OCI-LY1 (cell line): Measurements from ENCODE around the gene NEURL1B.

Source experiments
- H2AFZ ChIP-seq: fragments of 200-600 bp; sonication (generic), shearing (Covaris generic); 2 replicates; pipeline ENCODE4 v1.6.0; 2014; ENCODE audit warnings: antibody characterized with exemption, mild to moderate bottlenecking, low read length
- H3F3A ChIP-seq: fragments of 200-600 bp; sonication (generic), shearing (Covaris generic); 2 replicates; pipeline ENCODE4 v1.6.0; 2014; ENCODE audit warnings: mild to moderate bottlenecking, antibody characterized with exemption, low read length, moderate library complexity; ENCODE audit not compliant: insufficient read depth
- H3K27ac ChIP-seq: fragments of 200-600 bp; sonication (generic); 2 replicates; pipeline ENCODE4 v1.5.1; 2014; ENCODE audit warnings: low read length, mixed run types, mild to moderate bottlenecking, low read depth; ENCODE audit not compliant: poor library complexity, severe bottlenecking
- H3K27me3 ChIP-seq: fragments of 200-600 bp; sonication (generic); 2 replicates; pipeline ENCODE4 v1.6.0; 2014; ENCODE audit warnings: antibody characterized with exemption, mild to moderate bottlenecking, low read length, moderate library complexity; ENCODE audit not compliant: insufficient read depth
- H3K36me3 ChIP-seq: fragments of 200-600 bp; sonication (generic); 2 replicates; pipeline ENCODE4 v1.6.1; 2014; ENCODE audit warnings: mild to moderate bottlenecking, antibody characterized with exemption, low read length, moderate library complexity, mixed read lengths; ENCODE audit not compliant: insufficient read depth
- H3K4me1 ChIP-seq: fragments of 200-600 bp; sonication (generic); 2 replicates; pipeline ENCODE4 v1.5.1; 2014; ENCODE audit warnings: mild to moderate bottlenecking, low read length, moderate library complexity; ENCODE audit not compliant: insufficient read depth, severe bottlenecking
- H3K4me2 ChIP-seq: fragments of 200-600 bp; sonication (generic), shearing (Covaris generic); 2 replicates; pipeline ENCODE4 v1.6.1; 2014; ENCODE audit warnings: low read length
- H3K4me3 ChIP-seq: fragments of 200-600 bp; sonication (generic); 2 replicates; pipeline ENCODE4 v1.5.1; 2014; ENCODE audit warnings: low read length, low read depth, mild to moderate bottlenecking, mixed read lengths; ENCODE audit not compliant: poor library complexity, severe bottlenecking
- H3K79me2 ChIP-seq: fragments of 200-600 bp; shearing (Covaris generic); 2 replicates; pipeline ENCODE4 v1.6.1; 2016; ENCODE audit warnings: mixed run types, low read length, mixed read lengths; ENCODE audit not compliant: insufficient read depth
- H3K9ac ChIP-seq: fragments of 200-600 bp; sonication (generic), shearing (Covaris generic); 2 replicates; pipeline ENCODE4 v1.6.1; 2014; ENCODE audit warnings: mild to moderate bottlenecking, low read length, mixed read lengths
- H3K9me2 ChIP-seq: fragments of 200-600 bp; sonication (generic), shearing (Covaris generic); 2 replicates; pipeline ENCODE4 v1.6.1; 2014; ENCODE audit warnings: low read depth, mild to moderate bottlenecking, low read length, mixed read lengths
- H3K9me3 ChIP-seq: fragments of 200-600 bp; shearing (Covaris generic); 2 replicates; pipeline ENCODE4 v1.6.1; 2014; ENCODE audit warnings: low read length, mixed read lengths
- H4K20me1 ChIP-seq: fragments of 200-600 bp; sonication (generic), shearing (Covaris generic); 2 replicates; pipeline ENCODE4 v1.6.0; 2016; ENCODE audit warnings: mild to moderate bottlenecking, low read length; ENCODE audit not compliant: insufficient read depth
- CTCF ChIP-seq: fragments of 200-600 bp; sonication (generic), shearing (Covaris generic); IDR thresholded peaks from 2 replicates; pipeline ENCODE4 v1.5.1; 2017; ENCODE audit warnings: mild to moderate bottlenecking, antibody characterized with exemption, low read length, moderate library complexity, mixed read lengths
- EZH2 ChIP-seq: fragments of 200-600 bp; sonication (generic), shearing (Covaris generic); IDR thresholded peaks from 2 replicates; pipeline ENCODE4 v1.8.0; 2017; ENCODE audit warnings: borderline replicate concordance, mixed run types, mild to moderate bottlenecking, antibody characterized with exemption, low read length, moderate library complexity, mixed read lengths

NEURL1B gene

GRCh38 chr5:172630082-172630481 is 11.0 kb upstream of the NEURL1B start:
- H3K36me3 ChIP-seq: no peaks in the 10 kb centered on the region
- no peak overlapping the region for H2AFZ ChIP-seq

GRCh38 chr5:172630482-172630881 is 10.6 kb upstream of the NEURL1B start:
- Histone ChIP-seq H4K20me1 (no peaks in the 10 kb centered on the region), H3K4me3 (no peak overlapping the region), H3K4me1 (no peaks in the 10 kb centered on the region), H2AFZ (no peak overlapping the region), H3K36me3 (no peaks in the 10 kb centered on the region), H3F3A (no peaks in the 10 kb centered on the region), H3K27ac (no peak overlapping the region), H3K9ac (no peak overlapping the region), H3K79me2 (no peaks in the 10 kb centered on the region), H3K9me2 (no peaks in the 10 kb centered on the region), H3K9me3 (no peaks in the 10 kb centered on the region), H3K4me2 (no peak overlapping the region), H3K27me3 (no peaks in the 10 kb centered on the region; the same call in 1 of the 2 replicates)
- TF ChIP-seq CTCF (no peak), EZH2 (no peak)

More at GRCh38 chr5:172630082-172630481, 11.0 kb upstream of the NEURL1B start:
- Histone ChIP-seq H3K9me3 (no peaks in the 10 kb centered on the region), H3K4me2 (no peak overlapping the region), H3K9me2 (no peaks in the 10 kb centered on the region), H3K4me1 (no peaks in the 10 kb centered on the region), H3K4me3 (no peak overlapping the region), H3F3A (no peaks in the 10 kb centered on the region), H3K27ac (no peak overlapping the region), H4K20me1 (no peaks in the 10 kb centered on the region), H3K79me2 (no peaks in the 10 kb centered on the region), H3K9ac (no peak overlapping the region), H3K27me3 (no peaks in the 10 kb centered on the region; the same call in 1 of the 2 replicates)
- TF ChIP-seq CTCF (no peak), EZH2 (no peak)

GRCh38 chr5:172630986-172631385 is 10.1 kb upstream of the NEURL1B start:
- no peaks in the 10 kb centered on the region; the same call in 1 of the 2 replicates for H3K27me3 ChIP-seq
- H3F3A ChIP-seq: no peaks in the 10 kb centered on the region
- H3K9me3 ChIP-seq: no peaks in the 10 kb centered on the region
- H2AFZ ChIP-seq: no peak overlapping the region
- no peaks in the 10 kb centered on the region for H3K4me1 ChIP-seq
- H3K4me3 ChIP-seq: no peak overlapping the region
- TF ChIP-seq CTCF (no peak), EZH2 (no peak)
- no peak overlapping the region for H3K27ac ChIP-seq
- no peak overlapping the region for H3K9ac ChIP-seq
- H3K9me2 ChIP-seq: no peaks in the 10 kb centered on the region
- no peaks in the 10 kb centered on the region for H4K20me1 ChIP-seq
- H3K79me2 ChIP-seq: no peaks in the 10 kb centered on the region
- H3K36me3 ChIP-seq: no peaks in the 10 kb centered on the region
- no peak overlapping the region for H3K4me2 ChIP-seq
